Measurements from ENCODE around the gene AAK1. TPM values are rescaled to one million over a fixed set of nuclear protein-coding genes. Genes with fewer than 3 reads are reported as not detected.

AAK1 gene
- total and polyA plus RNA-seq, 2 of the 13 experiments (the other 11 are each of a cell fraction or from before 2014, with no cell fraction given) = 9.8 to 10.3 TPM

DNA sequence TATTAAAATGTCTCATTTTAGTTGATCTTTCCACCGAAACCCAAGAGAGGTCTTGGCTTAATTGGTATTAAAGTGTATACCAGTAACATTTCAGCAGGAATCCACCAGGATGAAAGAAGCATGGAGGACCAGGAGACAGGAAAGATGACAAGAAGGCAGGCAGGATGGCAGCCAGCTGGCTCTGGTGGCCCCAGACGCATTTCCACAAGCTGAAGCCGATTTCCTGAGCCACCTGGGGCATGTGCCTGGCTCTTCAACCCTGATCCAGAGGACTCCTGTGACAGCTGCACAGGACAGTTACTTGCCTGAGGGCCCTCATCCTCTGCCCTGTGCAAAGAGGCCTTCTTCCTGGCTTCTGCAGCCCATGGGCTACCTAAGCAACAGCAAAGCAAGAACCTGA lies 149.4 kb downstream of the AAK1 start (continued):
- TF ChIP-seq ASH2L (IDR thresholded peaks at IDR 0.05; ENCODE audit: insufficient read length, low read depth, low read length) (no peak), ZMAT3 (CRISPR knock-in tag; conservative IDR thresholded peaks at IDR 0.05) (no peak), ZMYM3 (CRISPR knock-in tag; IDR thresholded peaks at IDR 0.05) (no peak), ZNF17 (CRISPR knock-in tag; IDR thresholded peaks at IDR 0.05) (no peak), CBX2 (IDR thresholded peaks at IDR 0.05; ENCODE audit: low read depth, low read length) (no peak), CBX2 (CRISPR knock-in tag; IDR thresholded peaks at IDR 0.05; ENCODE audit: low read depth) (no peak), STAT5B (CRISPR knock-in tag; IDR thresholded peaks at IDR 0.05) (no peak), AKAP8 (CRISPR knock-in tag; IDR thresholded peaks at IDR 0.05) (no peak)
- TF ChIP-seq, protein P1, sequence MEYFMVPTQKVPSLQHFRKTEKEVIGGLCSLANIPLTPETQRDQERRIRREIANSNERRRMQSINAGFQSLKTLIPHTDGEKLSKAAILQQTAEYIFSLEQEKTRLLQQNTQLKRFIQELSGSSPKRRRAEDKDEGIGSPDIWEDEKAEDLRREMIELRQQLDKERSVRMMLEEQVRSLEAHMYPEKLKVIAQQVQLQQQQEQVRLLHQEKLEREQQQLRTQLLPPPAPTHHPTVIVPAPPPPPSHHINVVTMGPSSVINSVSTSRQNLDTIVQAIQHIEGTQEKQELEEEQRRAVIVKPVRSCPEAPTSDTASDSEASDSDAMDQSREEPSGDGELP (IDR thresholded peaks at IDR 0.05; ENCODE audit: borderline replicate concordance, low read depth) = no peak
- TF ChIP-seq, protein P2, sequence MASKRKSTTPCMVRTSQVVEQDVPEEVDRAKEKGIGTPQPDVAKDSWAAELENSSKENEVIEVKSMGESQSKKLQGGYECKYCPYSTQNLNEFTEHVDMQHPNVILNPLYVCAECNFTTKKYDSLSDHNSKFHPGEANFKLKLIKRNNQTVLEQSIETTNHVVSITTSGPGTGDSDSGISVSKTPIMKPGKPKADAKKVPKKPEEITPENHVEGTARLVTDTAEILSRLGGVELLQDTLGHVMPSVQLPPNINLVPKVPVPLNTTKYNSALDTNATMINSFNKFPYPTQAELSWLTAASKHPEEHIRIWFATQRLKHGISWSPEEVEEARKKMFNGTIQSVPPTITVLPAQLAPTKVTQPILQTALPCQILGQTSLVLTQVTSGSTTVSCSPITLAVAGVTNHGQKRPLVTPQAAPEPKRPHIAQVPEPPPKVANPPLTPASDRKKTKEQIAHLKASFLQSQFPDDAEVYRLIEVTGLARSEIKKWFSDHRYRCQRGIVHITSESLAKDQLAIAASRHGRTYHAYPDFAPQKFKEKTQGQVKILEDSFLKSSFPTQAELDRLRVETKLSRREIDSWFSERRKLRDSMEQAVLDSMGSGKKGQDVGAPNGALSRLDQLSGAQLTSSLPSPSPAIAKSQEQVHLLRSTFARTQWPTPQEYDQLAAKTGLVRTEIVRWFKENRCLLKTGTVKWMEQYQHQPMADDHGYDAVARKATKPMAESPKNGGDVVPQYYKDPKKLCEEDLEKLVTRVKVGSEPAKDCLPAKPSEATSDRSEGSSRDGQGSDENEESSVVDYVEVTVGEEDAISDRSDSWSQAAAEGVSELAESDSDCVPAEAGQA (IDR thresholded peaks at IDR 0.05; ENCODE audit: low read depth) = no peak
- TF ChIP-seq, protein P2 (CRISPR knock-in tag; IDR thresholded peaks at IDR 0.05; ENCODE audit: borderline replicate concordance) = no peak
